GM12874 (cell line): ENCODE data around the gene SIX3.

Experiments
- TF ChIP-seq, protein P1 (sequence below): IDR thresholded peaks from 2 replicates; pipeline ENCODE4 v1.5.1; 2011; ENCODE audit warnings: low read depth, mild to moderate bottlenecking, control low read depth, low read length, moderate library complexity; ENCODE audit not compliant: insufficient read depth

The SIX3 gene

DNA sequence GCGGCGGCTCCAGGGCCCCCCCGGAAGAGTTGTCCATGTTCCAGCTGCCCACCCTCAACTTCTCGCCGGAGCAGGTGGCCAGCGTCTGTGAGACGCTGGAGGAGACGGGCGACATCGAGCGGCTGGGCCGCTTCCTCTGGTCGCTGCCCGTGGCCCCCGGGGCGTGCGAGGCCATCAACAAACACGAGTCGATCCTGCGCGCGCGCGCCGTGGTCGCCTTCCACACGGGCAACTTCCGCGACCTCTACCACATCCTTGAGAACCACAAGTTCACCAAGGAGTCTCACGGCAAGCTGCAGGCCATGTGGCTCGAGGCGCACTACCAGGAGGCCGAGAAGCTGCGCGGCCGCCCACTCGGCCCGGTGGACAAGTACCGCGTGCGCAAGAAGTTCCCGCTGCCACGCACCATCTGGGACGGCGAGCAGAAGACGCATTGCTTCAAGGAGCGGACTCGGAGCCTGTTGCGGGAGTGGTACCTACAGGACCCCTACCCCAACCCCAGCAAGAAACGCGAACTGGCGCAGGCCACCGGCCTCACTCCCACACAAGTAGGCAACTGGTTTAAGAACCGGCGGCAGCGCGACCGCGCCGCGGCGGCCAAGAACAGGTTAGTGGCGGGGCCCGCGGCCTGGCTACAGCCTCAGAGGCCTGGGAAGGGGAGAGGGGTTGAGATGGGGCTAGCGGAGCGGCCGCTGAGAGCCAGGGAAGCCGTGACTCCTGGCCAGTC lies 965 bp downstream of the SIX3 start:
- TF ChIP-seq, protein P1, sequence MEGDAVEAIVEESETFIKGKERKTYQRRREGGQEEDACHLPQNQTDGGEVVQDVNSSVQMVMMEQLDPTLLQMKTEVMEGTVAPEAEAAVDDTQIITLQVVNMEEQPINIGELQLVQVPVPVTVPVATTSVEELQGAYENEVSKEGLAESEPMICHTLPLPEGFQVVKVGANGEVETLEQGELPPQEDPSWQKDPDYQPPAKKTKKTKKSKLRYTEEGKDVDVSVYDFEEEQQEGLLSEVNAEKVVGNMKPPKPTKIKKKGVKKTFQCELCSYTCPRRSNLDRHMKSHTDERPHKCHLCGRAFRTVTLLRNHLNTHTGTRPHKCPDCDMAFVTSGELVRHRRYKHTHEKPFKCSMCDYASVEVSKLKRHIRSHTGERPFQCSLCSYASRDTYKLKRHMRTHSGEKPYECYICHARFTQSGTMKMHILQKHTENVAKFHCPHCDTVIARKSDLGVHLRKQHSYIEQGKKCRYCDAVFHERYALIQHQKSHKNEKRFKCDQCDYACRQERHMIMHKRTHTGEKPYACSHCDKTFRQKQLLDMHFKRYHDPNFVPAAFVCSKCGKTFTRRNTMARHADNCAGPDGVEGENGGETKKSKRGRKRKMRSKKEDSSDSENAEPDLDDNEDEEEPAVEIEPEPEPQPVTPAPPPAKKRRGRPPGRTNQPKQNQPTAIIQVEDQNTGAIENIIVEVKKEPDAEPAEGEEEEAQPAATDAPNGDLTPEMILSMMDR: no peak

DNA sequence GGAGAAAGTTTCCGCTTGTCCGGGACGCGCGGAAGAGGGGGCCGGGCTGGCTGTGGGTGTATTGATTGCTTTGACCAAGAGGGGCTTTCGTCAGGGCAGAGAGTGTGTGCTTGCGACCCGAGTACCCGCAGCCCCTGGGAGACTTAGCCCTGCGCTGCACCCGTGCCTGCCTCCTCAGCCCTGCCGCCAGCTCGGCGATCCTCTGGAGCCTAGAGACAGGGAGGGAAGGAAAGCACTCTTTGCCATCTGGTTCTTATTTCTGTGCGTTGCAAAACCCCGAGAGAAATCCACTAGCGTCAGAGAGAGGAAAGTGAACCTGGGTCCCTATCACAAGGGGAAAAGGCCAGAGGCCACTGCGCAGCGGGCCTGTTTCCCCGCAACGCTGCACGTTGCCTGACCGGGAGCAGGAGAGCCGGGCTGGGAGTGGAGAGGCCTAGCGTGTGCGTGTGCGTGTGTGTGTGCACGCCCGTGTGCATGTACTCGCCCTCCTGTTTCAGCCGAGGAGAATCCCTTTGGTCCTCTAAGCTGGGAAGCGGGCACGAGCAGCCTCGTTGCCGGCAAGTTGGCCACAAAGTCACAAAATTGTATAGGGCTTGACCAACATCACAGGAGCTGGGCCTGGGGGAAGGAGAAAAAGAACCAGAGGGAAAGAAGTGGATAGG lies 1.7 kb downstream of the SIX3 start:
- TF ChIP-seq, protein P1: no peak

DNA sequence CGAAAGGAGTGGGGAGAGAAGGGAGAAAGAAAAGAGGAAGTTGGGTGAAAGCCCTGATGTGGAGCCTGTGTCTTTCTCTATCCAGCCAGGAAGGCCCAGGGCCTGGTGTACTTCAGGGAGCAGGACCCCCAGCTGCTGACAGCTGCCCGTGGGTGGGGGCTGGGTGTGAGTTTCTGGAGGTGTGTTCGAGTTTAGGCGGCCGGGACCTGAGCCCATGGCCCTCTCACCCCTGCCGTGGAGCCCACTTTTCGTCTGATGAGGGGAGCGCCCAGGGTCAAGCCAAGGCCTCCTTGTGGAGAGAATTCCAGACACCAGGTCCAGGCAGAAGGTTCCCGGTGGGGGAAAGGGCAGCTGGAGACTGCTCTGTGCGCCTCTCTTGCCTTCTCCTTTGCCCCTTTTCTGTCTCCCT lies 2.2 kb downstream of the SIX3 start:
- TF ChIP-seq, protein P1: no peak

DNA sequence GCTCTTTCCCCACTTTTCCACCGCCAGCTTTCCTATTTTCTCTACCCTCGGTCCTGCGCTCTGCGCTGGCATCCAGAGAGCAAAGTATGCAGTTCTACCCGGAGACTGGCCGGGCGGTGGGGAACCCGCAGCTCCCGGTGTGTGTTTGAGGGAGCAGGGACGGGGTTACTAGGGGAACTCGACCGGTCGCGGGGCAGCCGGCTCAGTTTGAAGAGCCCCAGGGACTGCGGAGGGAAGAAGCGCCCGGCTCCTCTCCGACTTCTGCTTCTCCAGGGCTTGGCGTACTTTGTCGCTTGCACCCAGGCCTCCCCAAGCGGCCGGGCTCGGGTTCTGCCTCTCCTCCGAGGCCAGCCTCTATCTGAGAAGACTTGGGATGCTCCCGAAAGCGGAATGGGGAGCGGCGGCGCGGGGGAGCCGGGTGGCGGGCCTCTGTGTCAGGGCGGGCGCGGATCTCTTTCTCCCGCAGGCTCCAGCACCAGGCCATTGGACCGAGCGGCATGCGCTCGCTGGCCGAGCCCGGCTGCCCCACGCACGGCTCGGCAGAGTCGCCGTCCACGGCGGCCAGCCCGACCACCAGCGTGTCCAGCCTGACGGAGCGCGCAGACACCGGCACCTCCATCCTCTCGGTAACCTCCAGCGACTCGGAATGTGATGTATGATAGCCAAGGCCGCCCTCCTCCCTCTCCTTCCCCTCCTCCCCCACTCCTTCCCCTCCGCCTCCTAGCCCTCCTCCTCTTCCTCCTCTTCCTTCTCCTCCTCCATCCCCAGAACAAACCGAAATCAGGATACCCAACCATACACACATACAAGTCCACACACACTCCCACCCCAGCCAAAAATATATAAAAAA lies 2.8 kb downstream of the SIX3 start:
- TF ChIP-seq, protein P1: no peak

DNA sequence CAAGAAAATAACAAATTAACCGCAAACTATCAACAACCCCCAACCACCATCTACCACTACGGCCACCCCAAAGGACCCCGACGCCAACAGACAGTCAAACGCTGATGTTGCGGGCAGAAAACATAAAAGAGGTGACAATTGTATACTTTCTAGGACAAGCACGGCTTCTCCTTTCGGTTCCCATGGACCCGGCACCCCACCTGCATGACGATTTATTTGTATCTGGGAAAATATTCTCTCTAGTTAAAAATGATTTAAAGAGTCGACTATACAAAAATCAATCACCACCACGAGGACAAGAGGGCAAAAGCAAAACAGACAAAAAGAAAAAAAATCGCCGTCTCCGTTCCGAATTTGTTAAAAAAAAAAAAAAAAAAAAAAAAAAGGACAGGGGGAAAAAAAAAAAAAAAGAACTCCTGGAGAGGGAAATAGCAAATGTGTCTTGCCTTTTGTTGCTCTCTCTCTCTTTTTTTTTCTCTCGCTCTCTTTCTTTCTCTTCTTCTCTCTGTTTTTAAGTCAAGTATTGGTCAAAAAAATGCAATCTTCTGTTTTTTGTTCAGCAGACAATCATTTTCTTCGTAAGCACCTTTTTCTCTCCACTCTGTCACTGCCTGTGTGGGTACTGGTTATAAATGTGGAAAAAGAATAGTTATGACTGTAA lies 3.6 kb downstream of the SIX3 start:
- TF ChIP-seq, protein P1: no peak

GRCh38 chr2:44945676-44946371 lies 4.3 kb downstream of the SIX3 start:
- TF ChIP-seq, protein P1: no peak
